Ovary (tissue), 3 donors: Measurements from ENCODE around the gene FAM131A.

Source experiments
- POLR2A ChIP-seq: fragments of 450-650 bp; IDR thresholded peaks from one replicate; pipeline ENCODE4 v1.6.1; 2017; ENCODE audit warnings: antibody characterized with exemption, mild to moderate bottlenecking, moderate library complexity
- TF ChIP-seq, protein P1 (sequence below), 3 donors: fragments of 450-650 bp in 2 of 3; fragments of 200-600 bp in 1 of 3; IDR thresholded peaks; one replicate each; pipeline versions ENCODE4 v1.5.1 to v1.8.0; 2016 to 2022; ENCODE audit warnings: antibody characterized with exemption in 3 of 3, mild to moderate bottlenecking in 1 of 3
- donor health status: DM: no; HTN: no; CAD: no.

DNA sequence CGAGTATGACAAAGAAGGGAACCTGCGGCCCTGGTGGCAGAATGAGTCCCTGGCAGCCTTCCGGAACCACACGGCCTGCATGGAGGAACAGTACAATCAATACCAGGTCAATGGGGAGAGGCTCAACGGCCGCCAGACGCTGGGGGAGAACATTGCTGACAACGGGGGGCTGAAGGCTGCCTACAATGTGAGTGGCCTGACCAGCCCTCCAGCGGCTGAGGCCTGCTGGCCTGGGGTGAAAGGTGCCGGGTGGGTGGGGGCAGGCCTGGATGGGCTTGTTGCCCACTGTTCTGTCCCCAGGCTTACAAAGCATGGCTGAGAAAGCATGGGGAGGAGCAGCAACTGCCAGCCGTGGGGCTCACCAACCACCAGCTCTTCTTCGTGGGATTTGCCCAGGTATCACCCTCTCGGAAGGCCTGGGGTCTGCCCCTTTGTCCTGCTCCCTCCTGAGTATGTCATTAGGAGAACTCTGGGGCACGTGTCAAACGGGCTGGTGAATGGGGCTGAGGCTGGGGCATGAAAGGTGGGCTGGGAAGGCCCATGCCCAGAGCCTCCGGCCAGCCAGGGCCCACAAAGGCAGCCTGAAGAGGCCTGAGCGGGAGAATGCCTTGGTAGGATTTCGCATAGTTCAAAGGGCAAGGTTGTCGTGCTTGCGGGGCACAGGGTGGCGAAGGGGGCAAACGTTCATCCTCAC is 46.2 kb upstream of the FAM131A start:
- TF ChIP-seq POLR2A, result no peak
- TF ChIP-seq, protein P1, sequence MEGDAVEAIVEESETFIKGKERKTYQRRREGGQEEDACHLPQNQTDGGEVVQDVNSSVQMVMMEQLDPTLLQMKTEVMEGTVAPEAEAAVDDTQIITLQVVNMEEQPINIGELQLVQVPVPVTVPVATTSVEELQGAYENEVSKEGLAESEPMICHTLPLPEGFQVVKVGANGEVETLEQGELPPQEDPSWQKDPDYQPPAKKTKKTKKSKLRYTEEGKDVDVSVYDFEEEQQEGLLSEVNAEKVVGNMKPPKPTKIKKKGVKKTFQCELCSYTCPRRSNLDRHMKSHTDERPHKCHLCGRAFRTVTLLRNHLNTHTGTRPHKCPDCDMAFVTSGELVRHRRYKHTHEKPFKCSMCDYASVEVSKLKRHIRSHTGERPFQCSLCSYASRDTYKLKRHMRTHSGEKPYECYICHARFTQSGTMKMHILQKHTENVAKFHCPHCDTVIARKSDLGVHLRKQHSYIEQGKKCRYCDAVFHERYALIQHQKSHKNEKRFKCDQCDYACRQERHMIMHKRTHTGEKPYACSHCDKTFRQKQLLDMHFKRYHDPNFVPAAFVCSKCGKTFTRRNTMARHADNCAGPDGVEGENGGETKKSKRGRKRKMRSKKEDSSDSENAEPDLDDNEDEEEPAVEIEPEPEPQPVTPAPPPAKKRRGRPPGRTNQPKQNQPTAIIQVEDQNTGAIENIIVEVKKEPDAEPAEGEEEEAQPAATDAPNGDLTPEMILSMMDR (IDR thresholded peaks at IDR 0.05), result no peak
